ACC112 (cell line): Measurements from ENCODE around the gene HCRT.

ENCODE experiments used
- H2AFZ ChIP-seq: fragments of 200-600 bp; sonication (generic); one replicate; pipeline ENCODE4 v1.6.0; 2017; ENCODE audit warnings: antibody characterized with exemption, low read length; ENCODE audit not compliant: unreplicated experiment
- H3K27ac ChIP-seq: fragments of 200-600 bp; sonication (generic); 2 replicates; pipeline ENCODE4 v1.5.1; 2014; ENCODE audit warnings: low read depth, mild to moderate bottlenecking, antibody characterized with exemption, low read length, moderate library complexity
- H3K27me3 ChIP-seq: fragments of 200-600 bp; sonication (generic); 2 replicates; pipeline ENCODE4 v1.6.1; 2014; ENCODE audit warnings: mild to moderate bottlenecking, antibody characterized with exemption, low read length, moderate library complexity, mixed read lengths; ENCODE audit not compliant: insufficient read depth
- H3K36me3 ChIP-seq: fragments of 200-600 bp; sonication (generic); 2 replicates; pipeline ENCODE4 v1.6.1; 2016; ENCODE audit warnings: mild to moderate bottlenecking, antibody characterized with exemption, low read length, moderate library complexity, mixed read lengths; ENCODE audit not compliant: insufficient read depth
- H3K4me1 ChIP-seq: fragments of 200-600 bp; sonication (generic); one replicate; pipeline ENCODE4 v1.6.1; 2016; ENCODE audit warnings: low read length, mixed read lengths; ENCODE audit not compliant: insufficient read depth, unreplicated experiment, control insufficient read depth
- H3K4me3 ChIP-seq: fragments of 200-600 bp; sonication (generic); 2 replicates; pipeline ENCODE4 v1.5.1; 2014; ENCODE audit warnings: mild to moderate bottlenecking, low read depth, low read length
- H3K79me2 ChIP-seq: fragments of 200-600 bp; sonication (generic); one replicate; pipeline ENCODE4 v1.6.0; 2016; ENCODE audit warnings: low read length; ENCODE audit not compliant: control insufficient read depth, unreplicated experiment, insufficient read depth

HCRT gene

DNA sequence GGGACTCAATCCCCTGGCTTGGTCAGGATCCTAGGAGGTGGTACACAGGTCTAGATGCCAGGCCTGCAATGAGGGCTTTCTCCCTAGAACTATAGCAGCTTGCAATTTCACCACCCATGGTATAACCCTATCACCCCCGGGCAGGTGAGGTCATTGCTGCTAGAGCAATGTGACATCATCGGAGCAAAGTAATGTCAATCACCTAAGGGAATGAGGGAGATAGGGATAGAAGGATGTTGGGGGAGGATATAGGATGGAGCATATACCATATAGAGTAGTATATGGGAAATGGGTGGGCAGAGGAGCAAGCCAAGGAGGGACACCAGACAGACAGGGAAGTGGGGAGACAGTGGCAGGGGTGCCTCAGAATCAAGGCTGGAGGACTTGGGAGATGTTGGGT, 7.6 kb downstream of the HCRT start:
- peaks cover 39% of the 10 kb centered on the region for H3K27me3 ChIP-seq
- no peak overlapping the region for H3K27ac ChIP-seq
- no peaks in the 10 kb centered on the region for H3K79me2 ChIP-seq
- no peak overlapping the region for H2AFZ ChIP-seq
- H3K4me3 ChIP-seq = no peak overlapping the region
- H3K4me1 ChIP-seq = no peaks in the 10 kb centered on the region
- H3K36me3 ChIP-seq = no peaks in the 10 kb centered on the region

DNA sequence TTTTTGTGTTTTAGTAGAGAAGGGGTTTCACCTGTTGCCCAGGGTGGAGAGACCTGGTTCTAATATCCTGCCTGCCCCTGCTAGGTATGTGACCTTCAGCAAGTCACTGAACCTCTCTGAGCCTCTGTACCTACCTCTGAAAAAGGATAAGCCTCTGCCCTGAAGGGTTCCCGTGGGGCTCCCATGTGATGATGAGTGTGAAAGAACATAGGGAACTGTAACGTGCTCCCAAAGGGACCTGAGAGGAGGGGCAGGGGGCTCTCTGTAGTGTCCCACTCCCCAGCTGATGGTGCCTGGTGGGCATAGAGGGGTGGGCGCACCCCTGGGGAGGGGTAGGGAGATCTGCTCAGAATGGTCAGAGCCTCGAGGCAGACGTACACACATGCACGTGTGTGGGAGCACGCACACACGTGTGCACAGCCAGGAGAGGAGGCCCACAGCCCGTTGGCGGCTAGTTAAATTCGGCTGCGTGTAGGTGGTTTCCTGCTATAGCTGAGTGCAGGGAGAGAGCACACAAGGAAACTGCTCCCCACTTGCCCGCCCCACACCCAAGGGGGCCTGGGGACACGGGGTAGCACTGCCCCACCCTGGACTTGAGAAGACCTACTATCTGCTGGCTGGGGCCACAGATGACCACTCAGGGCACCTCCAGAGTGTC, 11.0 kb downstream of the HCRT start:
- H3K79me2 ChIP-seq = no peaks in the 10 kb centered on the region
- H2AFZ ChIP-seq = no peak overlapping the region
- H3K4me1 ChIP-seq = no peaks in the 10 kb centered on the region
- no peak overlapping the region for H3K4me3 ChIP-seq
- H3K27me3 ChIP-seq = peaks cover 20% of the 10 kb centered on the region
- no peaks in the 10 kb centered on the region for H3K36me3 ChIP-seq
- H3K27ac ChIP-seq = no peak overlapping the region

DNA sequence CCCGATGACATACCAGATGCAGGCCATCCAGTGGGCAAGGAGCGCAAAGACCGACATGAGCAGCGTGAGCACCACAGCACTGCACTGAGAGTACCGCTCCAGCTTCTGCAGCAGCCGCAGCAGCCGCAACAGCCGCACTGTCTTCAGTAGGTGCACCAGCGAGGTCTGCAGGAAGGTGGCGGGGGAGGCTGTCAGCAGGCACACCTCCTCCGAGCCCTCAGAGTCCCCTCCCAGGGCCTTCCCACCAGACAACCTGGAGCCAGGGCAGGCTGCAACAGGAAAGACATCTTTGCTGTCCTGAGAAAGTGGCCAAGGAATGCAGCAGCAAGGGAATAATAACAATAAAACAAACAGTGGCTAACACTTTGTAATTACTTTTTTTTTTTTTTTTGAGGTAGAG, 13.4 kb downstream of the HCRT start:
- Histone ChIP-seq H3K4me1 (no peaks in the 10 kb centered on the region), H3K27ac (no peak overlapping the region), H2AFZ (no peak overlapping the region), H3K36me3 (no peaks in the 10 kb centered on the region), H3K27me3 (peaks cover 18% of the 10 kb centered on the region), H3K4me3 (no peak overlapping the region), H3K79me2 (no peaks in the 10 kb centered on the region)

DNA sequence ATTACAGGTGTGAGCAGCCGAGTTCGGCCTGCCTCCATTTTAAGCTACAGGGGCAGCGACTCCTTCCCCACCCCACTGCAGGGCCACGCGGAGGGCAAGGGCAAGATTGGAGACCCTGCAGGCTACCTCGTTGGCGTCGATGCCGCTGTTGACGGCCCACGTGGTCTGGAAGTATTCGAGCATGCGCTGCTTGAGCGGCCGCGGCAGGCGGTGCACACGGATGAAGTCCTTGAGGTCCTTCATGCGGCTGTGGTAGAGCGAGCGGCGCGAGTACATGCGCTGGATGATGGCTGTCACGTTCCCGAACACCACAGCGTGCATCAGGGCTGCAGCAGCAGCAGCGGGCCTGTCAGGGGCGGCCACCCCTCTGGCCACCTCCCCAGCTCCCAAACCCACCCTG, 15.9 kb downstream of the HCRT start:
- Histone ChIP-seq H3K4me3 (no peak overlapping the region), H3K36me3 (no peaks in the 10 kb centered on the region), H3K27ac (no peak overlapping the region), H3K4me1 (no peaks in the 10 kb centered on the region), H3K27me3 (peaks cover 7% of the 10 kb centered on the region), H2AFZ (no peak overlapping the region), H3K79me2 (no peaks in the 10 kb centered on the region)

DNA sequence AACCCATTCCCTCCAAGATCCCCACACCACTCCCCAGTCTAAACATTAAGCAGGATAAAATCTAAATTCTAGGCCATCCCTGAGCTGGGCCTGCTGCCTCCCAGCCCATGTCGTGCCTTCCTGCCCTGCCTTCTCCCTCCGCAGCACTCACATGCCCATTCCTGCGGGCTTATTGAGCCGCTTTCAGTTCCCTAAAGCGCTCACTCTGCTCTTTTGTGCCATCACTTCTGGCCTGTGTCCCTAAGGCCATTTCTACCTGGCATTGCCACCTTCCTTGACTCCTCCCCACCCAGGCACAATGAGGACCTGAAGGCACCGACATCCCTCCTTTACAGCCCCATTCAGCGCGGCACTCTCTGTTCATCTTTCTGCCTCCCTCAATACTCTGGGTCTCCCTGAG, 17.4 kb downstream of the HCRT start:
- Histone ChIP-seq H3K4me1 (no peaks in the 10 kb centered on the region), H3K36me3 (no peaks in the 10 kb centered on the region), H3K27ac (no peak overlapping the region), H3K27me3 (peaks cover 7% of the 10 kb centered on the region; the same call in 1 of the 2 replicates), H2AFZ (no peak overlapping the region), H3K4me3 (no peak overlapping the region), H3K79me2 (no peaks in the 10 kb centered on the region)

DNA sequence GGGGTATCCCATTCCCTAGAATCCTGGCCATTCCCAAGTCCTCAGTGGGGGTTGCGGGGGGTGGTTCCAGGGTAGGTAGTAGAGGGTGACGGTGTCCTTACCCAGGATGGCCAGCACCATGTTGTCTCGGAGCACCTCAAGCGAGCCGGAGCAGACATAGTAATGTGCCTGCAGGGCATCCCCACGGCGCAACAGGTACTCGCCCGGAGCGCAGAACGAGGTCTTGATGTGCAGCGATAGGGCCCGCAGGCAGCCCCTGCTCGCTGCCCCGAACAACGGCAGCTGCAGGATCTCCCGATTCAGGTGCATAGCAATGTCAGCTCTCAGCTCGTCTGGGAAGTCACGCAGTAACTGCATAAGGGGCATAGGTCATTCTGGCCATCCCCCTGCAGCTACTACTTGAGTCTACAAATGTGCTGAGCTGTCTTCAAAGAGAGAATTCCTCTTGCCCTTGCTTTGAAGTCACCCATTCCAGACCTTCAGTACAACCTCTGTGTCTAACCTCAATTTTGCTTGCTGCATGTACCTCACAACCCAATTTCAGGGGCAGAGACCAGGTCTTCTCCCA, 19.0 kb downstream of the HCRT start:
- no peak overlapping the region for H2AFZ ChIP-seq
- H3K4me1 ChIP-seq = no peaks in the 10 kb centered on the region
- H3K27me3 ChIP-seq = peaks cover 1% of the 10 kb centered on the region; the same call in 1 of the 2 replicates
- H3K4me3 ChIP-seq = no peak overlapping the region
- no peaks in the 10 kb centered on the region for H3K36me3 ChIP-seq
- H3K27ac ChIP-seq = no peak overlapping the region
- H3K79me2 ChIP-seq = no peaks in the 10 kb centered on the region

DNA sequence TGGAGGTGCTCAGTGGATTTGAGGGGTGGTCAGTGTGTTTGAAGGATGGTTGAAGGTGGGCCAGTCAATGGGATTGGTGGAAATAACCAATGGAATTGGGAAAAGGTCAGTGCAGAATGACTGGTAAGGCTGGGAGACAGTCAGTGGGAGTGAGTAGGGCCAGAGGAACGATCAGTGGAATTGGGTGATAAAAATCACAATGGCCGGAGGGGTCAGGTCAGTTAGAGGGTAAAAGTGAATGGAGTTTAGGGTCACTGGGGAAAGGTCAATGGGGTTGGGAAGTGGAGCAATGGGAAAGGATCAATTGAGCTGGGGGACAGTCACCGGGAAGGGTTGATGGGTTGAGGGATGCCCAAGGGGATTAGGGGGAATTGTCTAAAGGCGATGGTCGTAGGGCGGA, 19.5 kb downstream of the HCRT start:
- Histone ChIP-seq H3K79me2 (no peaks in the 10 kb centered on the region), H2AFZ (no peak overlapping the region), H3K27ac (no peak overlapping the region), H3K36me3 (no peaks in the 10 kb centered on the region), H3K27me3 (no peaks in the 10 kb centered on the region), H3K4me3 (no peak overlapping the region), H3K4me1 (no peaks in the 10 kb centered on the region)

DNA sequence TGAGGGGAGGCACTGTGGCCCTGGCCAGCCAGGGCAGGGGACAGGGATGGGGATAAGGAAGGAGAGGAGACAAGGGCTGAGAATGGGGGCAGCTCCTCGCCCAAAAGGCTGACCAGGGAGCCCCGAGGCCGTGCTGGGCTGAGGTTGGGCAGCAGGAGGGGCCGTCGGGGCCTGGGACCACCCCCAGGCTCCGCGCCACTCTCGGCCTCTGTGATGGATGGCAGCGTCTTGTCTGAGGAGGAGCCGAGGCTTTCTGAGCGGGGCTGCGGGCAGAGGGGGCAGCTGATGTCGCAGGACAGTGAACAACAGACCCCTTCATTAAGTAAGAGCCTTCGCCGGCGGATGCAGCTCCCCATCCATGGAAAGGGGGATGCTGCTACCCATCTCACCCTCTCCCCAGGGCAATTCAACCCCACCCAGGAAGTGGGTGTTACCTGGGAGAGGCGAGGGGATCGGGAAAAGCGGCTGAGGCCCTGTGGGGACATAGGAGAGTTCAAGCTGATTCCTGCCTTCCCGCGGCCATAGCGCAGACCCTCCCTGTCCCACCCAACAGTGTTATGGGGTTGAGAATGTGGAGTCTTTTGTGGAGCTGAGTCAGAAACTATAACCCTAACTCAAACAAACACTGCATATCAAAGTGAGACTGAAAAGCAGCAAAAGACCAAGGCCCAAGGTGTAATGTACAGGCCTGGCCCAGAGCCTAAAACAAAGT, 21.4 kb downstream of the HCRT start:
- Histone ChIP-seq H2AFZ (no peak overlapping the region), H3K27me3 (no peaks in the 10 kb centered on the region), H3K79me2 (no peaks in the 10 kb centered on the region), H3K27ac (no peak overlapping the region), H3K36me3 (no peaks in the 10 kb centered on the region), H3K4me3 (no peak overlapping the region), H3K4me1 (no peaks in the 10 kb centered on the region)

DNA sequence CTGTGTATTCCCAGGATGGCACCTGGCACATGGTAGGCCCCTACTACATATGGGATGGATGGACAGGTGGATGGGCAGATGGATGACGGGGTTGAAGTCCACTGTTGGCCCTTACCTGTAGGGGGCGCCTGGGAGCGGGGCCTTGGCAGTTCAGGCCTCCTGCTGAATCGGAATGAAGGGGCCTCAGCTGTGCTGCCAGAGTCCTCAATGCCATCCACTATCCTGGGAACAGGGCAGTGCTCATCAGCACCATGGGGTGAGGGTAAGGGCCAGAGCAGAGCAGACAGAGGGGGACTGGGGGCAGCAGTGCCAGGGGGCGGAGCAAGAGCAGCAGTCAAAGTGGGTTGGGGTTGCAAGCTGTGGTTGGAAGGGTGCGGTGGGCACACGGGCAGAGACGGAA, 22.1 kb downstream of the HCRT start:
- Histone ChIP-seq H3K4me1 (no peaks in the 10 kb centered on the region), H3K4me3 (no peak overlapping the region), H2AFZ (no peak overlapping the region), H3K79me2 (no peaks in the 10 kb centered on the region), H3K27ac (no peak overlapping the region), H3K36me3 (no peaks in the 10 kb centered on the region), H3K27me3 (no peaks in the 10 kb centered on the region)

DNA sequence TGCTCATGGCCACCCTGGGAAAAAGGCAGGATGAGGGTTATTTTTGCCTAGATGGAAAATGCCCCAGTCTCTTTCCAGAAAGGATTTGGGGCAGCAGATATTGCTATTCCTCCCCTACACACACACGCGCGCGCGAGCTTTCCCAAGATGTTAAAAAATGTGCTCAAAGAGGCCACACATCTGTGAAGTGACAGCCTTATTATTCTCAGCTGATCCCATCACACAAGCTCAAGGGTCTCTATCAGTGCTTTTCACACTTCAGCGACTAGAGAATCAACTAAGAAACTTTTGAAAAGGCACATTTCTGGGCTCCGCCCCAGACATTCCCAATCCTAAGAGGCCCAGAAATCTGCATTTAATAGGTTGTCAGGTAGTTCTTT, 24.7 kb downstream of the HCRT start:
- no peaks in the 10 kb centered on the region for H3K4me1 ChIP-seq
- H3K27me3 ChIP-seq = no peaks in the 10 kb centered on the region
- H3K27ac ChIP-seq = no peak overlapping the region
- no peaks in the 10 kb centered on the region for H3K36me3 ChIP-seq
- no peak overlapping the region for H2AFZ ChIP-seq
- H3K79me2 ChIP-seq = no peaks in the 10 kb centered on the region
- no peak overlapping the region for H3K4me3 ChIP-seq
